Fibroblast of skin of back (primary cell): Measurements from ENCODE around the gene ADGRE1. TPM values are rescaled to one million over a fixed set of nuclear protein-coding genes. Genes with fewer than 3 reads are reported as not detected.
"Not testable (repeated sequence)": the region's sequence is repeated elsewhere in the genome, so short reads cannot be mapped to it uniquely, and the experiment has no call there.

Source experiments
- DNase-seq: peaks from one replicate; pipeline ENCODE4 v3.0.0-alpha.2; 2013
- polyA plus RNA-seq, 2 experiments: library from polyadenylated mRNA; unstranded; fragments of 120-200 nt; gene quantifications; one replicate each; pipeline ENCODE4 v1.2.1, GENCODE V29; 2013; ENCODE audit not compliant: insufficient read length in 2 of 2

ADGRE1 gene, protein sequence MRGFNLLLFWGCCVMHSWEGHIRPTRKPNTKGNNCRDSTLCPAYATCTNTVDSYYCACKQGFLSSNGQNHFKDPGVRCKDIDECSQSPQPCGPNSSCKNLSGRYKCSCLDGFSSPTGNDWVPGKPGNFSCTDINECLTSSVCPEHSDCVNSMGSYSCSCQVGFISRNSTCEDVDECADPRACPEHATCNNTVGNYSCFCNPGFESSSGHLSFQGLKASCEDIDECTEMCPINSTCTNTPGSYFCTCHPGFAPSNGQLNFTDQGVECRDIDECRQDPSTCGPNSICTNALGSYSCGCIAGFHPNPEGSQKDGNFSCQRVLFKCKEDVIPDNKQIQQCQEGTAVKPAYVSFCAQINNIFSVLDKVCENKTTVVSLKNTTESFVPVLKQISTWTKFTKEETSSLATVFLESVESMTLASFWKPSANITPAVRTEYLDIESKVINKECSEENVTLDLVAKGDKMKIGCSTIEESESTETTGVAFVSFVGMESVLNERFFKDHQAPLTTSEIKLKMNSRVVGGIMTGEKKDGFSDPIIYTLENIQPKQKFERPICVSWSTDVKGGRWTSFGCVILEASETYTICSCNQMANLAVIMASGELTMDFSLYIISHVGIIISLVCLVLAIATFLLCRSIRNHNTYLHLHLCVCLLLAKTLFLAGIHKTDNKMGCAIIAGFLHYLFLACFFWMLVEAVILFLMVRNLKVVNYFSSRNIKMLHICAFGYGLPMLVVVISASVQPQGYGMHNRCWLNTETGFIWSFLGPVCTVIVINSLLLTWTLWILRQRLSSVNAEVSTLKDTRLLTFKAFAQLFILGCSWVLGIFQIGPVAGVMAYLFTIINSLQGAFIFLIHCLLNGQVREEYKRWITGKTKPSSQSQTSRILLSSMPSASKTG
- not detected for polyA plus RNA-seq (2013, experiment 1 of 2; ENCODE audit: insufficient read length)
- not detected for polyA plus RNA-seq (2013, experiment 2 of 2; ENCODE audit: insufficient read length)

GRCh38 chr19:6887316-6887715 is at the start of gene ADGRE1:
Gene ADGRE1 (plus strand): TSS chr19:6887579. CDS start chr19:6887609, 30 bp downstream.
- DNase-seq = no peak

DNA sequence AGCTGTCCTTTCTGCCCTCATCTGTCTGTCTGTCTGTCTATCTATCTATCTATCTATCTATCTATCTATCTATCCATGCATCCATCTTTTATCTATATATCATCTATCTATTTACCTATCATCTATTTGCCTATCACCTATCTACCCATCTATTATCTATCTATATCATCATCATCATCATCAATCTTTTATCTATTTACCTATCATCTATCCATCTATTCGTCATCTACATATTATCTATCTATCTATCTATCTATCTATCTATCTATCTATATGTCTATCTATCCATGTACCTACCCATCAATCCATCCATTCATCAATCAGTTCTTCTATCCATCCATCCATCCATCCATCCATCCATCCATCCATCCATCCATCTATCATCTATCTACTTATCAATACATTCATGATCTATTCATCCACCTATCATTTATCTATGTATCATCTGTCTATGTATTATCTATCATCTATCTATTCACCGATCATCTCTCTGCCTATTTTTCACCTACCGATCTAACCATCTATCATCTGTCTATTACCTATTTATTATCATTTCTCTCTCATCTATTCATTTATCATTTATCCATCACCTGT is 49.2 kb upstream of the ADGRE1 start:
- no peak for DNase-seq

- DNase-seq = no peak
These were observed 44.3 kb upstream of the ADGRE1 start for GRCh38 chr19:6842871-6843607.

GRCh38 chr19:6847828-6848200 is 39.6 kb upstream of the ADGRE1 start:
- DNase-seq = no peak

GRCh38 chr19:6848986-6849385 is 38.4 kb upstream of the ADGRE1 start:
- no peak for DNase-seq

GRCh38 chr19:6849876-6850275 is 37.5 kb upstream of the ADGRE1 start:
- DNase-seq = no peak

DNA sequence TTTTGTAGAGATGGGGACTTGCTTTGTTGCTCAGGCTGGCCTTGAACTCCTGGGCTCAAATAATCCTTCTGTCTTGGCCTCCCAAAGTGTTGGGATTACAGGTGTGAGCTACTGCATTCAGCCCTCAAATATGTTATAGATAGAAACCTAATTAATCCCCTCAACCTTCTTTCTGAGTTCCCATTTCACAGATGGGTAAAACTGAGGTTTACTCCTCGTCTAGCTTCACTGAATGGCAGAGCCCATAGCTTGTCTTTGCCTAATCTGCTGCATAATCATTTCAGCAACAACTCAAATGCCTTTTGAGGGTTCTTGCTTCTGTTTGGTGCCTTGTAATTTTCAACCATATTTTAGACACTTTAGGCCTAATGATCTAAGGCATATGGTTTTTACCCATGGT is 36.0 kb upstream of the ADGRE1 start:
- DNase-seq = no peak

- DNase-seq = no peak
These were observed 35.4 kb upstream of the ADGRE1 start for GRCh38 chr19:6852001-6852400.

DNA sequence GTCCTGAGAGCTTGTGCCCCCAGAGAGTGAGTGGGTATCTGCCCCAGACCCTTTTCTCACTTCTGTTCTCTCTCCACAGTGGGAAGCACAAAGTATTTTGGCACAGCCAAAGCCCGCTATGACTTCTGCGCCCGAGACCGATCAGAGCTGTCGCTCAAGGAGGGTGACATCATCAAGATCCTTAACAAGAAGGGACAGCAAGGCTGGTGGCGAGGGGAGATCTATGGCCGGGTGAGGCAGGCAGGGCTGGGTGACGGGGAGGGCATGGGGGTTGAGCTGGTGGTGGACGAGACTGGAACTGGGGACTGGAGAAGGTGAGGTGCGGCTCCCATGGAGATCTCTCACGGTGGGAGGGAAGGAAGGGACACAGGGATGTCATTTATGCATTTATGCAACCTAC is 33.5 kb upstream of the ADGRE1 start:
- DNase-seq = no peak

DNA sequence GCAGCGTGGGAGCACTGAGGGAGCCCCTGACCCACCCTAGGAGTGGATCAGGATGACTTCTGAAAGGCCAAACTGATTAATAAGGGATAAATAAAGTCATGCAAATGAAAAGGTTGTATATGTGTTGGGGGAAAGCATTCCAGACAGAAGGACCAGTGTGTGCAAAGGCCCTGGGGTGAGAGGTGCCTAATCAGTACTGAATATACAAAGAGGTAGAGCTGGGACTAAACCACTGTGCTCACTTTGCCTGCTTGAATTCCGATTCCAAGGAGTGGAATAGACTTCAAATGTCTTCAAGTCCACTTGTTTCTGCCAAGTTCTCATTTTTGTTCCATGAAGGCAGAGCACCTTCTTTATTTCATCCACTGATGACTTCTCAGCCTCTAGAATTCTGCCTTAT is 32.6 kb upstream of the ADGRE1 start:
- no peak for DNase-seq

DNA sequence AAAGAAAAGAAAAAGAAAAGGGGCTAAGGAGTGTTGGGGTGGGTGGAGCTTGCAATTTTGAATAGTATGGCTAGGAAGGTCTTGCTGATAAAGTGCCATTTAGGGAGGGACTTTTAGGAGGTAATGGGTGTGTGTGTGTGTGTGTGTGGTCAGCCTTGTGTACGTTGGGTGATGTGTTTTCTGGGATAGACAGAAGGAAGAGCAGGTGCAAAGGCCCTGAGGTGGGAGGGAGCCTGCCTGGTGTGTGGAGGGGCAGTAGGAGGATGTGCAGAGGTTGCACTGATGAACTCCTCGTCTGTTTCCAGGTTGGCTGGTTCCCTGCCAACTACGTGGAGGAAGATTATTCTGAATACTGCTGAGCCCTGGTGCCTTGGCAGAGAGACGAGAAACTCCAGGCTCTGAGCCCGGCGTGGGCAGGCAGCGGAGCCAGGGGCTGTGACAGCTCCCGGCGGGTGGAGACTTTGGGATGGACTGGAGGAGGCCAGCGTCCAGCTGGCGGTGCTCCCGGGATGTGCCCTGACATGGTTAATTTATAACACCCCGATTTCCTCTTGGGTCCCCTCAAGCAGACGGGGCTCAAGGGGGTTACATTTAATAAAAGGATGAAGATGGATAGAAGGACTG is 30.5 kb upstream of the ADGRE1 start:
- DNase-seq = no peak

DNA sequence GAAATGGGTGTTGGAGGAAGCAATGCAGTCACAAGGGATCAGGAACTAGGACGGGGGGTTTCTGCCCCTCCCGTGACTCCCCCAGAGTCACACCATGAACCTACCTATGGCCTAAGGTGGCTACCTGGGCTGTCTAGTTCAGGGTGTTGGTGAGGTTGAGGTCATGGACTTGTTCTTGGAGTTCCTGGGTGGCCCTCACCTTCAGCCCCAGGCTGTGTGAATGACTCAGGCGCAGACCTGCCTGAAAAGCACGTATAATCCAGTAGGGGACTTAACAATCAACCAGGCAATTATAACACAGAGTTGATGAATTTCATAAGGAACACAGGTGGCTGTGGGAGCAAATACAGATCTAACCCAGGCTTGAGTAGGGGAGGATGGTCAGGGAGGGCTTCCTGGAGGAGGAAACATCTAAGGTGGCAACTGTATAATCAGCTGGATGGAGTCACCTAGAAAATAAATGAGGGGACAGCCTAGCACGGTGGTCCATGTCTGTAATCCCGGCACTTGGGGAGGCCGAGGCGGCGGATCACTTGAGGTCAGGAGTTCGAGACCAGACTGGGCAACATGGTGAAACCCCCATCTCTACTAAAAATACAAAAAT is 25.6 kb upstream of the ADGRE1 start:
- DNase-seq = no peak

DNA sequence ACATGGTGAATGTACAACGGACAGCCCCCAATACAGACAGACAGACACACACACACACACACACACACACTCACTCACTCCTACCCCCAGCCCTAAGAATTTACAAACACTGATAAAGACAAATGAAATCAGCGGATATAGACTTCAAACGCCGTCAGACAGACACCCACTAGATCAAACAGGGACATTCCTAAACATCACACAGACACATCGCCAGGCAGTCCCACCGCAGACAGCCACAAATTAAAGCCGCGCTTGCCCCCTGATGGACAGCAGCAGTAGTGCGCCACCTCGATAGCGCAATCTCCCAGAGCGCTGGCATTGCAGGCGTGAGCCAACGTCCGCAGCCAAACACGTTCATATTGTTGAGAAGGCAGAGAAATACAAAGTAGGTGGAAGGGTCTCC is 24.7 kb upstream of the ADGRE1 start:
- DNase-seq = peak; percentile 74

DNA sequence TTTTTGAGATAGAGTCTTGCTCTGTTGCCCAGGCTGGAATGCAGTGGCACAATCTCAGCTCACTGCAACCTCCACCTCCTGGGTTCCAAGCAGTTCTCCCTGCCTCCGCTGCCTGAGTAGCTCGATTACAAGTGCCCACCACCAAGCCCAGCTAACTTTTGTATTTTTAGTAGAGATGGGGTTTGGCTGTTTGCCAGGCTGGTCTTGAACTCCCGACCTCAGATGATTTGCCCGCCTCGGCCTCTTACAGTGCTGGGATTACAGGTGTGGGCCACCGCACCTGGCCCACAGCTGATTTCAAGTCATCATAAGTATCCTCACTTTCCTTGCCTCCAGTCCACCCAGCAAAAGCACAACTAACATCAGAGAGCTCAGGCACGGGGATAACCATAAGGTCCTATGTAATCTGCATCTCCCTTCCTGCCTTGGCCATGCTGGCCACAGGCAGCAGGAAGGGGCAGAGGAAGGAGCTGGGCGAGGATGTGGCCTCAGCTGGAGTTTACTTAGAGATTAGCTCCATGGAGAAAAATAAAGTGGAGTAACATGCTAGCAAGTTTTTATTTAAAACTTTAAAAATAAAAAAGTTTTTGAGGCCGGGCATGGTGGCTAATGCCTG is 22.9 kb upstream of the ADGRE1 start:
- no peak for DNase-seq

DNA sequence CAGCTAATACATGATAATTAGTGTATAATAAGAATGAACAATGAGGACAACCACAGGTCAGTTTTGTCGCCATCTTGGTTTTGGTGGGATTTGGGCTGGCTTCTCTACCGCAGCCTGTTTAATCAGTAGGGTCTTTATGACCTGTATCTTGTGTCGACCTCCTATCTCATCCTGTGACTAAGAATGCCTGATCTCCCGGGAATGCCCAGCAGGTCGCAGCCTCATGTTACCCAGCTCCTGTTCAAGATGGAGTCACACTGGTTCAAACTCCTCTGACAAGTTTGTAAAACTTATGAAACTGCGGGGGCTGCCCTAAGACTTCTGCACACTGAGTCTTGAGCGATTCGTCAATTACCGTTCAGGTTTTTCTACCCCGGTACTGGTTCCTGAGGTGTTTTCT is 21.5 kb upstream of the ADGRE1 start:
- no peak for DNase-seq

DNA sequence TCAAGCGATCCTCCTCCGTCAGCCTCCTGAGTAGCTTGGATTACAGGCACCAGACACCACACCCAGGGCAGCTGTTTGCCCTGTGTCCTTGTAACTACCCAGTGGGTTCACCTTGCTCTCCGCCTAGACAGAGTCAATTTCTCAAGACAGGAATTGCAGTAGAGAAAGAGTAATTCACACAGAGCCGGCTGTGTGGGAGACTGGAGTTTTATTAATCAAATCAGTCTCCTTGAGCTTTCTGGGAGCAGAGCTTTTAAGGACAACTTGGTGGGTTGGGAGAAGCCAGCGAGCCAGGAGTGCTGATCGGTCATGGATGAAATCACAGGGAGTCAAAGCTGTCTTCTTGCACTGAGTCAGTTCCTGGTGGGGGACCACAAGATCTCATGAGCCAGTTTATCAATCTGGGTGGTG is 20.6 kb upstream of the ADGRE1 start:
- no peak for DNase-seq

DNA sequence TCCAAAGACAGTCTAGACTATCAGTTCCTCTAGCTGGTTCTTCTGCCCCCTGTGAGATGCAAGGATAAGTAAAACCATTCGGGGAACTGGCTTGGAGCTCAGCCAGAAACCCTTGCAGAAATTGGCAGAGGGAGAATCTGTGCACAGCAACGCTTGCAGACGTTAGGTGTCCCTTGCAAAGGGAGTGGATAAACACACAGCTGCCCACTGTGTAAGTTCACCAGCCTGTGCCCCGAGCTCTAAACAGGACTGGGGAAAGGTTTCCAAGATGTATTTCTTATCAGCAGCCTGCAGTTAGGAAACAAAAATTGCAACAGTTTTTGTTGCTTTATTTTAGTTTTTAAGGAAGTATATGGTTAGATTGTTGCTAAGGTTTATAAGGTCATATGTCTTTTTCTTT is 19.0 kb upstream of the ADGRE1 start:
- no peak for DNase-seq

GRCh38 chr19:6869151-6869882 is 18.1 kb upstream of the ADGRE1 start:
- not testable (repeated sequence) for DNase-seq

GRCh38 chr19:6873708-6874431 is 13.5 kb upstream of the ADGRE1 start:
- no peak for DNase-seq

GRCh38 chr19:6875218-6875617 is 12.2 kb upstream of the ADGRE1 start:
- no peak for DNase-seq
